ENCODE measurements around the gene TECR. TPM values are rescaled to one million over a fixed set of nuclear protein-coding genes. Genes with fewer than 3 reads are reported as not detected.
A peak's percentile ranks its signal among the peaks of the same experiment; 100 is the strongest.

TECR gene
- total and polyA plus RNA-seq, 4 experiments from 2014 or later, result 189 to 269 (median 220) TPM

DNA sequence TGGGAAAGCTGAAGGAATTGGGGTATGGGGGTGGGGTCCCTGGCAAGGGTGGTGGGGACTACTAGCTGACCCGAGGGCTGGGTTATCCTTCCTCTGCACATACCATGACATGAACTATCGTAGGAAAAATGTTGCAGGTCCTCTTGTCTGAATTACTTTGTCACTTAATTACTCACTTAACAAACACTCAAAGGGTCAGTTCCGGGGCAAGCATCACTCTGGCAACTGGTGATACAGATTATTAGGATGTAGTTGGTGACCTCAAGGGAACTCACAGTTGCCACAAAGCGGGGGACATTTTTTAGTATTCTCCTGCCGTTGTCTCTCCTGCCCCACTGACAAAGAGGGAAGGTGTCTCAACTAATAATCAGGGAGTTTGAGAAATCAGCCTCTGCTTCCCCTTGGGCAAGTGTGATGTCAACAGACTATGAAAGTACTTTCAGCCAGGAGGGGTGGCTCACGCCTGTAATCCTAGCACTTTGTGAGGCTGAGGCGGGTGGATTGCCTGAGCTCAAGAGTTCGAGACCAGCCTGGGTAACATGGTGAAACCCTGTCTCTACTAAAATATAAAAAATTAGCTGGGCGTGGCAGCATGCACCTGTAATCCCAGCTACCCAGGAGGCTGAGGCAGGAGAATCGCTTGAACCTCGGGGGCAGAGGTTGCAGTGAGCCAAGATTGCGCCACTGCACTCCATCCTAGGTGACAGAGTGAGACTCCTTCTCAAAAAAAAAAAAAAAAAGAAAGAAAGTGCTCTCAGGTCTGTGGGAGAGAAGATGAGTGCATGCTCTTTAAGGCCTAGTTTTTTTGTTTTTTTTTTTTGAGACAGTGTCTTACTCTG lies 21.5 kb upstream of the TECR start:
- H3K27me3 ChIP-seq (ENCODE audit: insufficient read depth, low read length), result no peaks in the 10 kb centered on the region
- peaks cover 48% of the 10 kb centered on the region for H3K4me1 ChIP-seq (ENCODE audit: insufficient read depth, low read length)
- Mint-ChIP-seq H3K4me1 (peaks cover 36 to 80% (median 55%) of the 10 kb centered on the region in 4 donors), H3K36me3 (no peaks in the 10 kb centered on the region), H3K4me3 (peak overlapping the region; percentile 13 to 83 (median 78)), H3K27ac (peak overlapping the region; percentile 90 to 99 (median 97)), H3K9me3 (peaks cover 0 to 9% (median 0%) of the 10 kb centered on the region in 8 donors), H3K27me3 (no peaks in the 10 kb centered on the region)
- intact Hi-C loops (cut with micrococcal nuclease), result loop anchor here (1.0 kb wide), 3 partner anchors 10 to 22 kb away; partner anchors contain the start of genes DNAJB1 and TECR
- ChIA-PET CTCF (ENCODE audit: partially characterized antibody) (interaction anchor here (1.2 to 5.7 kb wide), 9 partner anchors 9 to 75 kb away, joined by 4 to 142 read pairs (median 6); partner anchors contain the start of genes DNAJB1 and GIPC1), POLR2A (ENCODE audit: partially characterized antibody) (interaction anchor here (0.6 to 26.0 kb wide), 18 partner anchors 11 to 1864 kb away, joined by 3 to 1220 read pairs (median 4); partner anchors contain the start of genes ADGRE5, ASF1B, DNAJB1 and GIPC1)
- H3K9me3 ChIP-seq (ENCODE audit: control insufficient read depth in 1 of 2, low read length in 2 of 2), result no peaks in the 10 kb centered on the region
- no peak overlapping the region for H3K4me3 ChIP-seq (ENCODE audit: low read length in 2 of 2)
- no peak overlapping the region for H3K27ac ChIP-seq (ENCODE audit: low read depth, low read length)
- H3K36me3 ChIP-seq (ENCODE audit: insufficient read depth, low read length), result peaks cover 1% of the 10 kb centered on the region
- peak in 1 of 5 donors; percentile 34 for DNase-seq

DNA sequence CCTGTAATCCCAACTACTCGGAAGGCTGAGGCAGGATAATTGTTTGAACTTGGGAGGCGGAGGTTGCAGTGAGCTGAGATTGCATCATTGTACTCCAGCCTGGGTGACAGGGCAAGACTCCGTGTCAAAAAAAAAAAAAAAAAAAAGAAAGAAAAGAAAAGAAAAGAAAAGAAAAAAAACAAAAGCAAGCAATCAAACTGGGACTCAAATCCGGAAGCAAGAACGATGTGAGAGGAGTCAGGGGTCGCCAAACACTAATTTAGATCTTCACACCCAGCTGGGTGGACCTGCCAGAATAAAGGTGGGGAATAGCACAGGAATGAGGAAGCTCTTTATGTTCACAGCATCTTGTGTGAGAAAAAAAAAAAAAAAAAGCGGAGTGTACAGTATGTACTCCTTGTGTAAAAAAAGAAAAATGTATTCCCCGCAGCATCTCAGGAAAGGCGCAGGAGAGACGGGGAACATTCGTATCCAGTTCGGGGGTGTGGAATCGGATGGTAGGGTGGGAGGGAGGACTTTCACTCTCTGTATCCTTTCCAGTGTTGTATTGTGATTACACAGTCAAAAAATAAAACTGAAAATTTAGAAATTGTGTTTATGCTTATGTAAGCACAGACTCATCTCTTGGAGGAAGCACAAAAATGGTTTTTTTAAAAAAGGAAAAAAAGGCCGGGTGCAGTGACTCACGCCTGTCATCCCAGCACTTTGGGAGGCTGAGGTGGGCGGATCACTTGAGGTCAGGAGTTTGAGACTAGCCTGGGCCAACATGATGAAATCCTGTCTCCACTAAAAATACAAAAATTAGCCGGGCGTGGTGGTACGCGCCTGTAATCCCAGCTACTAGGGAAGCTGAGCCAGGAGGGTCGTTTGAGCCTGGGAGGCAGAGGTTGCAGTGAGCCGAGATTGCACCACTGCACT lies 18.8 kb upstream of the TECR start:
- no peaks in the 10 kb centered on the region for H3K9me3 ChIP-seq (ENCODE audit: control insufficient read depth in 1 of 2, low read length in 2 of 2)
- Mint-ChIP-seq H3K4me1 (peaks cover 38 to 73% (median 55%) of the 10 kb centered on the region in 4 donors), H3K4me3 (peak overlapping the region in 2 of 8 donors; percentile 33 to 36), H3K9me3 (peaks cover 0 to 10% (median 0%) of the 10 kb centered on the region in 8 donors), H3K36me3 (peaks cover 13 to 24% of the 10 kb centered on the region in 2 donors), H3K27me3 (no peaks in the 10 kb centered on the region), H3K27ac (peak overlapping the region in 5 of 7 donors; percentile 61 to 86 (median 77))
- peaks cover 53% of the 10 kb centered on the region for H3K4me1 ChIP-seq (ENCODE audit: insufficient read depth, low read length)
- no peak overlapping the region for H3K4me3 ChIP-seq (ENCODE audit: low read length in 2 of 2)
- DNase-seq, result peak in 1 of 5 donors; percentile 42
- POLR2A ChIA-PET (ENCODE audit: partially characterized antibody), result interaction anchor here (0.7 to 26.0 kb wide), 4 partner anchors 14 to 45 kb away, joined by 3 to 1220 read pairs (median 4); partner anchors contain the start of genes DNAJB1 and TECR
- no peak overlapping the region for H3K27ac ChIP-seq (ENCODE audit: low read depth, low read length)
- no peaks in the 10 kb centered on the region for H3K27me3 ChIP-seq (ENCODE audit: insufficient read depth, low read length)
- peaks cover 26% of the 10 kb centered on the region for H3K36me3 ChIP-seq (ENCODE audit: insufficient read depth, low read length)
- CTCF ChIA-PET (ENCODE audit: partially characterized antibody), result interaction anchor here (1.2 to 1.9 kb wide), 3 partner anchors 26 to 61 kb away, joined by 4 to 6 read pairs (median 5); partner anchors contain the start of gene NDUFB7
- intact Hi-C loops (cut with micrococcal nuclease), result no loop called here

GRCh38 chr19:14511229-14511593 lies 18.2 kb upstream of the TECR start:
- Histone ChIP-seq H3K4me3 (ENCODE audit: low read length in 2 of 2) (no peak overlapping the region), H3K9me3 (ENCODE audit: control insufficient read depth in 1 of 2, low read length in 2 of 2) (no peaks in the 10 kb centered on the region), H3K27ac (ENCODE audit: low read depth, low read length) (no peak overlapping the region), H3K36me3 (ENCODE audit: insufficient read depth, low read length) (peaks cover 32% of the 10 kb centered on the region), H3K27me3 (ENCODE audit: insufficient read depth, low read length) (no peaks in the 10 kb centered on the region), H3K4me1 (ENCODE audit: insufficient read depth, low read length) (peaks cover 53% of the 10 kb centered on the region)
- peak overlapping the region in 2 of 8 donors; percentile 17 to 36 for H3K4me3 Mint-ChIP-seq
- intact Hi-C loops (cut with micrococcal nuclease), result no loop called here
- H3K36me3 Mint-ChIP-seq, result peaks cover 19 to 30% of the 10 kb centered on the region in 2 donors
- no peaks in the 10 kb centered on the region for H3K27me3 Mint-ChIP-seq
- peaks cover 0 to 9% (median 0%) of the 10 kb centered on the region in 8 donors for H3K9me3 Mint-ChIP-seq
- peak overlapping the region; percentile 10 to 86 (median 74) for H3K27ac Mint-ChIP-seq
- ChIA-PET CTCF (ENCODE audit: partially characterized antibody) (interaction anchor here (2.4 kb wide), 1 partner anchor 16 kb away, joined by 6 read pairs; no protein-coding TSS in a partner anchor), POLR2A (ENCODE audit: partially characterized antibody) (interaction anchor here (0.7 to 26.0 kb wide), 2 partner anchors 14 to 397 kb away, joined by 3 to 1220 read pairs; partner anchors contain the start of genes DNAJB1 and TECR)
- DNase-seq, result no peak
- H3K4me1 Mint-ChIP-seq, result peaks cover 38 to 73% (median 55%) of the 10 kb centered on the region in 4 donors

- Mint-ChIP-seq H3K4me3 (peak overlapping the region in 1 of 8 donors; percentile 39), H3K27me3 (no peaks in the 10 kb centered on the region), H3K36me3 (peaks cover 30 to 42% of the 10 kb centered on the region in 2 donors), H3K9me3 (peaks cover 0 to 5% (median 0%) of the 10 kb centered on the region in 8 donors), H3K4me1 (peaks cover 37 to 68% (median 53%) of the 10 kb centered on the region in 4 donors), H3K27ac (peak overlapping the region in 5 of 7 donors; percentile 39 to 84 (median 76))
- Histone ChIP-seq H3K27ac (ENCODE audit: low read depth, low read length) (no peak overlapping the region), H3K4me3 (ENCODE audit: low read length in 2 of 2) (no peak overlapping the region), H3K36me3 (ENCODE audit: insufficient read depth, low read length) (peaks cover 36% of the 10 kb centered on the region), H3K27me3 (ENCODE audit: insufficient read depth, low read length) (no peaks in the 10 kb centered on the region), H3K4me1 (ENCODE audit: insufficient read depth, low read length) (peaks cover 44% of the 10 kb centered on the region), H3K9me3 (ENCODE audit: control insufficient read depth in 1 of 2, low read length in 2 of 2) (no peaks in the 10 kb centered on the region)
- intact Hi-C loops (cut with micrococcal nuclease), result no loop called here
- ChIA-PET POLR2A (ENCODE audit: partially characterized antibody) (interaction anchor here (1.1 to 28.2 kb wide), 3 partner anchors 5 to 48 kb away, joined by 3 to 1220 read pairs (median 1220); partner anchors contain the start of genes DNAJB1, GIPC1 and TECR), CTCF (ENCODE audit: partially characterized antibody) (interaction anchor here (1.0 to 2.4 kb wide), 2 partner anchors 9 to 17 kb away, joined by 3 to 6 read pairs; no protein-coding TSS in a partner anchor)
- peak in 2 of 5 donors; percentile 28 to 33 for DNase-seq
These were observed 16.9 kb upstream of the TECR start for GRCh38 chr19:14512406-14512961.

GRCh38 chr19:14514215-14514863 lies 15.1 kb upstream of the TECR start:
- Histone ChIP-seq H3K36me3 (ENCODE audit: insufficient read depth, low read length) (peaks cover 36% of the 10 kb centered on the region), H3K27ac (ENCODE audit: low read depth, low read length) (peak overlapping the region; percentile 24), H3K9me3 (ENCODE audit: control insufficient read depth in 1 of 2, low read length in 2 of 2) (no peaks in the 10 kb centered on the region), H3K4me3 (ENCODE audit: low read length in 2 of 2) (no peak overlapping the region), H3K4me1 (ENCODE audit: insufficient read depth, low read length) (peaks cover 40% of the 10 kb centered on the region), H3K27me3 (ENCODE audit: insufficient read depth, low read length) (no peaks in the 10 kb centered on the region)
- Mint-ChIP-seq H3K4me1 (peaks cover 33 to 70% (median 48%) of the 10 kb centered on the region in 4 donors), H3K4me3 (peak overlapping the region; percentile 45 to 98 (median 94)), H3K27me3 (no peaks in the 10 kb centered on the region), H3K27ac (peak overlapping the region; percentile 65 to 96 (median 82)), H3K36me3 (peaks cover 30 to 50% of the 10 kb centered on the region in 2 donors), H3K9me3 (peaks cover 0 to 8% (median 0%) of the 10 kb centered on the region in 8 donors)
- POLR2A ChIA-PET (ENCODE audit: partially characterized antibody), result interaction anchor here (1.0 to 28.2 kb wide), 5 partner anchors 7 to 377 kb away, joined by 3 to 1220 read pairs (median 5); partner anchors contain the start of genes DDX39A, DNAJB1, GIPC1 and TECR
- CTCF ChIA-PET (ENCODE audit: partially characterized antibody), result interaction anchor here (1.2 to 1.6 kb wide), 2 partner anchors 10 to 35 kb away, joined by 3 to 7 read pairs; no protein-coding TSS in a partner anchor
- DNase-seq, result no peak
- intact Hi-C loops (cut with micrococcal nuclease), result no loop called here
